WTC11 (cell line): ENCODE measurements around the gene GOLGA2.

Experiments used
- CBFB ChIP-seq: sonication (generic); formaldehyde crosslinking; IDR thresholded peaks from 2 replicates; pipeline ENCODE4 v1.8.1; 2022; ENCODE audit warnings: mild to moderate bottlenecking, low read depth, missing genetic modification reagents
- GTF2I ChIP-seq: fragments of 250-450 bp; sonication (Bioruptor Pico); conservative IDR thresholded peaks from 2 replicates; pipeline ENCODE4 v1.4.0; 2021; ENCODE audit warnings: mild to moderate bottlenecking
- TF ChIP-seq, protein P1 (sequence below): fragments of 200-600 bp; IDR thresholded peaks from 2 replicates; pipeline ENCODE4 v1.8.0; 2022; ENCODE audit warnings: antibody characterized with exemption
- TF ChIP-seq, protein P2 (sequence below): sonication (generic); formaldehyde crosslinking; IDR thresholded peaks from 2 replicates; pipeline ENCODE4 v1.8.0; 2022; ENCODE audit warnings: mild to moderate bottlenecking, missing genetic modification reagents

DNA sequence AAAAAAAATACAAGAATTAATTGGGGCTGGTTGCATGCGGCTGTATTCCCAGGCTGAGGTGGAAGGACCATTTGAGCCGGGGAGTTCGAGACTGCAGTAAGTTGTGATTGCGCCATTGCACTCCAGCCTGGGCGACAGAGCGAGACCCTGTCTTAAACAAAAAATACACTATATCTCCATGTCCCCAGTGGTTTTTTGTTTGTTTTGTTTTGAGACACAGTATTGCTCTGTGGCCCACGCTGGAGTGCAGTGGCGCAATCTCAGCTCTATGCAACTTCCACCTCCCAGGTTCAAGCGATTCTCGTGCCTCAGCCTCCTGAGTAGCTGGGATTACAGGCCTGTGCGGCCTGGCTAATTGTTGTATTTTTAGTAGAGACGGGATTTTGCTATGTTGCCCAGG lies 48.0 kb upstream of the GOLGA2 start:
- no peak for TF ChIP-seq GTF2I (CRISPR knock-in tag)
- TF ChIP-seq, protein P1, sequence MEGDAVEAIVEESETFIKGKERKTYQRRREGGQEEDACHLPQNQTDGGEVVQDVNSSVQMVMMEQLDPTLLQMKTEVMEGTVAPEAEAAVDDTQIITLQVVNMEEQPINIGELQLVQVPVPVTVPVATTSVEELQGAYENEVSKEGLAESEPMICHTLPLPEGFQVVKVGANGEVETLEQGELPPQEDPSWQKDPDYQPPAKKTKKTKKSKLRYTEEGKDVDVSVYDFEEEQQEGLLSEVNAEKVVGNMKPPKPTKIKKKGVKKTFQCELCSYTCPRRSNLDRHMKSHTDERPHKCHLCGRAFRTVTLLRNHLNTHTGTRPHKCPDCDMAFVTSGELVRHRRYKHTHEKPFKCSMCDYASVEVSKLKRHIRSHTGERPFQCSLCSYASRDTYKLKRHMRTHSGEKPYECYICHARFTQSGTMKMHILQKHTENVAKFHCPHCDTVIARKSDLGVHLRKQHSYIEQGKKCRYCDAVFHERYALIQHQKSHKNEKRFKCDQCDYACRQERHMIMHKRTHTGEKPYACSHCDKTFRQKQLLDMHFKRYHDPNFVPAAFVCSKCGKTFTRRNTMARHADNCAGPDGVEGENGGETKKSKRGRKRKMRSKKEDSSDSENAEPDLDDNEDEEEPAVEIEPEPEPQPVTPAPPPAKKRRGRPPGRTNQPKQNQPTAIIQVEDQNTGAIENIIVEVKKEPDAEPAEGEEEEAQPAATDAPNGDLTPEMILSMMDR = no peak
- TF ChIP-seq, protein P2, sequence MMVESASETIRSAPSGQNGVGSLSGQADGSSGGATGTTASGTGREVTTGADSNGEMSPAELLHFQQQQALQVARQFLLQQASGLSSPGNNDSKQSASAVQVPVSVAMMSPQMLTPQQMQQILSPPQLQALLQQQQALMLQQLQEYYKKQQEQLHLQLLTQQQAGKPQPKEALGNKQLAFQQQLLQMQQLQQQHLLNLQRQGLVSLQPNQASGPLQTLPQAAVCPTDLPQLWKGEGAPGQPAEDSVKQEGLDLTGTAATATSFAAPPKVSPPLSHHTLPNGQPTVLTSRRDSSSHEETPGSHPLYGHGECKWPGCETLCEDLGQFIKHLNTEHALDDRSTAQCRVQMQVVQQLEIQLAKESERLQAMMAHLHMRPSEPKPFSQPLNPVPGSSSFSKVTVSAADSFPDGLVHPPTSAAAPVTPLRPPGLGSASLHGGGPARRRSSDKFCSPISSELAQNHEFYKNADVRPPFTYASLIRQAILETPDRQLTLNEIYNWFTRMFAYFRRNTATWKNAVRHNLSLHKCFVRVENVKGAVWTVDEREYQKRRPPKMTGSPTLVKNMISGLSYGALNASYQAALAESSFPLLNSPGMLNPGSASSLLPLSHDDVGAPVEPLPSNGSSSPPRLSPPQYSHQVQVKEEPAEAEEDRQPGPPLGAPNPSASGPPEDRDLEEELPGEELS (CRISPR knock-in tag) = no peak
- no peak for TF ChIP-seq CBFB
